ENCODE results near the gene UNKL.

UNKL gene

DNA sequence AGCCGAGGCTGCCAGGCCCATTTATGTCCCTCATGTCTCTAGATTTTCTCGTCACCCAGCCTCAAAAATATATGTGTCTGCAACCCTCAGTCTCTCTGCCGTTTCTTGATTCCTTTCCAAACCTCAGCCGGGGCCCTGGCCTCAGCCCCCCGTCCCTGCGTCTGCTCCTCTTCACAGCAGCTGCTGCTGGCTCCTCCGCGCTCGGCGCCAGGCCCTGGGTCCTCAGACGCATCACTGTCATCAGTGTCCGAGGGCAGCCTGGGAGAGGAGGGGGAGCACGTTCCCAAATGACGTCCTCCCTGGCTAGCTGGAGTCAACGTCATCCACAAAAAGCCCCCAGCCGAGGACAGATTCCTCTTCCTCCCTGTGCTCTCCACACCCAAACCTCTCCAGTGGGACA, 65.2 kb downstream of the UNKL start:
- DNase-seq: no peak

DNA sequence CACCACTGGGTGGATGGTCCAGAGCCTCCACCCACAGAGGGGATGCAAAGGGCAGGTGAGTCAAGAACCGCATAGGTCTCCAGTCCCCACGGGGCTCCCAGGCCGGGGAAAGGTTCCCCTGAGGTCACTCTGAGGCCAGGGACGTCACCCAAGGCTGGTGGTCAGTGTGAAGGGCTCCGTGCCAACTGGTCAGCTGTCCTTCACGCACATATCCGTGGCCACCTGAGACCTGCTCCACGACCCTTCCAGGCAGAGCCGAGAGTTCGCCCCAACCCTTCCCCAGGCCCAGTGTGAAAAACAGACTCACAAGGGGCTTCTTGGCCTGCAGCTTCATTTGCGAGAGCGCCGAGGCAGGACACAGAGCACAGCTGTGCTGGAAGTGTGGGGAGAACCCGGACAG, 65.6 kb downstream of the UNKL start:
- no peak for DNase-seq

DNA sequence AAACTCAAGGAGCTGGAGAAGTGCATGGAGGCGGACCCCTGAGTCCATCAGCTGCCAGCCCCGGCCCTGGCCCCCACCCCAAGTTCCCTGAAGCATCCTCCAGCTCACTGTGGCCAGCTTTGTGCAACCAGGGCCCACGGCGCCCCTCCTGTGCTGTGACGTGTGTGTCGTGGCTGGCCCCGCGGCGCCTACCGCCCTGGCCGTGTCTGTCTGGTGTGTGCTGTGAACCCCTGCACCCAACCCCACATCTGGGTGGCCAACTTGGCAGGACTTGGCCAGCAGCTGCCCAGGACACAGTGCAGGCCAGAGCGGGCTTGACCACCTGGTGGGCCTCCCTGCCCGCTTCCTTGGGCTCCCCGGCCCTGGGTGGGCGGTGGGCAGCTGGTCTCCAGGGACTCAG, 66.1 kb downstream of the UNKL start:
- no peak for DNase-seq

DNA sequence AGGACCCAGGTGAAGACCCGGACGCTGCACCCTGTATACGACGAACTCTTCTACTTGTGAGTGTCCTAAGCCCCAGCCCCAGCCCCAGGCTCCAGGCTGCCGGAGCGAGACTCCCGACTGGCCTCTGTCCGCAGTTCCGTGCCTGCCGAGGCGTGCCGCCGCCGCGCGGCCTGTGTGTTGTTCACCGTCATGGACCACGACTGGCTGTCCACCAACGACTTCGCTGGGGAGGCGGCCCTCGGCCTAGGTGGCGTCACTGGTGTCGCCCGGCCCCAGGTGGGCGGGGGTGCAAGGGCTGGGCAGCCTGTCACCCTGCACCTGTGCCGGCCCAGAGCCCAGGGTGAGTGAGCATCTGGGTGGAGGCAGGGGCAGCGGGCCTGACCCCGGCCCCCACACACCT, 66.5 kb downstream of the UNKL start:
- no peak for DNase-seq

DNA sequence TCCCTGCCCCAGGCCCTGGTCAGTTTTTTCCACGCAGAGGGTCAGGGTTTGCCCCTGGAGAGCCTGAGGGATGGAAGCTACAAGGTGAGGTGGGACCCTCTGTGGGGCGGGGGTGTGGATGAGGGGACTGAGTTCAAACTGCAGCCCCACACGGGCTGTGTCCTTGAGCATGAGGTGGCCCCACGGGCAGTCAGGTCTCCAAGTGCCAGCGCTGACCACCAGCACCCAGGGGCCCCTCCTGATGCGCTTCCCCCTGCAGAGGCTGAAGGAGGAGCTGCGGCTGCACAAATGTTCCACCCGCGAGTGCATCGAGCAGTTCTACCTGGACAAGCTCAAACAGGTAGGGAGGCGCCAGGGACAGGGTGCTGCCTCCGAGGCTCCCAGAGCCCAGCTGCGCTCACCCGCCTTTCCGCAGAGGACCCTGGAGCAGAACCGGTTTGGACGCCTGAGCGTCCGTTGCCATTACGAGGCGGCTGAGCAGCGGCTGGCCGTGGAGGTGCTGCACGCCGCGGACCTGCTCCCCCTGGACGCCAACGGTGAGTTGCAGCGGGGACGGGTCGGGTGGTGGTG, 67.1 kb downstream of the UNKL start:
- no peak for DNase-seq

DNA sequence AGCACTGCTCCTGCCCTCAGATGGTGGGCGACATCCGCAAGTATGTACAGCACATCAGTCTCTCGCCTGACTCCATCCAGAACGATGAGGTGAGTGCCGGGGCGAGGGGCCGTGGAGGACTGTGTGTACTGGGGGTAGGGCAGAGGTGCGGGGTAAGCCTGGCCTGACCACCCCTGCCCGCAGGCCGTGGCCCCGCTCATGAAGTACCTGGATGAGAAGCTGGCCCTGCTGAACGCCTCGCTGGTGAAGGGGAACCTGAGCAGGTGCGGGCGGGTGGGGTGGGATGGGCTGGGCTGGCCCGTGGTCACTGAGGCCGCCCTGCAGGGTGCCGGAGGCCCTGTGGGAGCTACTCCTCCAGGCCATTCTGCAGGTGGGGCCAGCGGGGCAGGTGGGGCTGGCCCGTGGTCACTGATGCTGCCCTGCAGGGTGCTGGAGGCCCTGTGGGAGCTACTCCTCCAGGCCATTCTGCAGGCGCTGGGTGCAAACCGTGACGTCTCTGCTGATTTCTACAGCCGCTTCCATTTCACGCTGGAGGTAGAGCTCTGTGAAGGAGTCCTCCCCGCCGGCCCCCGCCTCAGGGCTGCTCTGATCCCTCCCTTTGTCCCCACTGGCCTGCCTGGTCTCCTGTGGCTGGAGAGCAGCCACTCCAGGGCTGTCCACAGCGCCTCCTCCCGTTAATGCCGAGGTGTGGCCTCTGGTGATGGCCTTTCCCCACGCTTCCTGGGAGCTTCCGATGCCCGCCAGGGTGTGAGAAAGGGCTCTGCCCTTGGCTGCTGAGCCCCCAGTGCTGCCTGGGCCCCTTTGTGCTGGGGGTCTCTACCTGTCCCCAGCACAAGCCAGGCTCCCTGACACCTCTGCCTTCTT, 67.8 kb downstream of the UNKL start:
- DNase-seq: no peak

DNA sequence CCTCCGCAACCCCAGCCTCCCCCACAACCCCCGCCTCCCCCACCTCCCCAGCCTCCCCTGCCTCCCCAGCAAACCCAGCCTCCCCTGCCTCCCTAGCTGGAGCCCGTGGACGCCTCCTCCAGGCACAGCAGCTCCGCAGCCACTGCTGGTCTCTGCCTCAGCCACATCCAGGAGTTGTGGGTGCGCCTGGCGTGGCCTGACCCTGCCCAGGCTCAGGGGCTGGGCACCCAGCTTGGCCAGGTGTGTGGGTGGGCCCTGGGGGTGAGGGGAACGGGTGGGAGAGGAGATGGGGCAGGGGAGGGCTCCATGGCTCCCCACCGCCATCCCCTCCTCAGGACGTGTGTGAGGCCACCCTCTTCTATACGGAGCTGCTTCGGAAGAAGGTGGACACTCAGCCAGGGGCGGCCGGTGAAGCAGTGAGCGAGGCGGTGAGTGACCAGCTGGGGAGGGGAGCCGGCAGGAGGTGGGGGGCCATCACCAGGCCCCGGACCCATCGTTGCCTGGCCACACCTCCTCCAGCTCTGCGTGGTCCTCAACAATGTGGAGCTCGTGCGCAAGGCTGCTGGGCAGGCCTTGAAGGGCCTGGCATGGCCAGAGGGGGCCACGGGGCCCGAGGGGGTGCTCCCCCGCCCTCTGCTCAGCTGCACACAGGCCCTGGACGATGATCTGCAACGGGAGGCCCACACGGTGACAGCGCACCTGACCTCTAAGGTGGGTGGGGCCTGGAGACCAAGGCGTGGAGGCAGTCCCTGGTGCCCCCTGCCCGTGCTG, 68.7 kb downstream of the UNKL start:
- no peak for DNase-seq

DNA sequence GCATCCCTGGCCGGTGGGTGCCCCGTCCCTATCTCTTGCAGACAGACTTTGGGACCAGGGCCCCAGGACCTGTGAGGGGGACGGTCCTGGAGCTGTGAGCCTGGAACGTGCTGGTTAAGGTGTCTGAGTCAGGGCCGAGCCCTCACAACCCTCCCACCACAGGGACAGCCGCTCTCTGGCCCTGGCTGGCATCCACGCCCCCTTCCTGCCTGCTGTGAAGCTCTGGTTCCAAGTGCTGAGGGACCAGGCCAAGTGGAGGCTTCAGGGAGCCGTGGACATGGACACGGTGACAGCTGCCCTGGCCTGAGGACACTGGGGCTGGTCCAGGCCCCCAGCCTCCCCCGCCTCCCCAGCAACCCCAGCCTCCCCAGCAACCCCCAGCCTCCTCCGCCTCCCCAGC, 69.4 kb downstream of the UNKL start:
- DNase-seq: no peak

DNA sequence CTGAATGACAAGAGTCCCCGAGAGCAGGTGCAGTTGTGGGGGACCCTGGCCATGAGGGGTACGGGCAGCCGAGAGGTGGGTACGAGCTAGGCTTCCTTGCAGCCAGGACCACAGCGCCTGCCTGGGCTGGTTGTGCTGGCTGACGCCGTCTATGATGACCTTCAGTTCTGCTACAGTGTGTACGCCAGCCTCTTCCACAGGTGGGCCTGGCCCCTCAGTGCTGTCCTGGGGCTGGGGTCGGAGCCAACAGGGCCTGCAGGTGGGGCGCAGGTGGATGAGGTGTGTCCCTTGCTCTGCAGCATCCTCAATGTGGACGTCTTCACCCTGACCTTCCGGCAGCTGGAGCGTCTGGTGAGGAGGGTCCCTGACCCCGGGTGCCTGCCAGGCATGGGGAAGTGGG, 70.0 kb downstream of the UNKL start:
- no peak for DNase-seq

DNA sequence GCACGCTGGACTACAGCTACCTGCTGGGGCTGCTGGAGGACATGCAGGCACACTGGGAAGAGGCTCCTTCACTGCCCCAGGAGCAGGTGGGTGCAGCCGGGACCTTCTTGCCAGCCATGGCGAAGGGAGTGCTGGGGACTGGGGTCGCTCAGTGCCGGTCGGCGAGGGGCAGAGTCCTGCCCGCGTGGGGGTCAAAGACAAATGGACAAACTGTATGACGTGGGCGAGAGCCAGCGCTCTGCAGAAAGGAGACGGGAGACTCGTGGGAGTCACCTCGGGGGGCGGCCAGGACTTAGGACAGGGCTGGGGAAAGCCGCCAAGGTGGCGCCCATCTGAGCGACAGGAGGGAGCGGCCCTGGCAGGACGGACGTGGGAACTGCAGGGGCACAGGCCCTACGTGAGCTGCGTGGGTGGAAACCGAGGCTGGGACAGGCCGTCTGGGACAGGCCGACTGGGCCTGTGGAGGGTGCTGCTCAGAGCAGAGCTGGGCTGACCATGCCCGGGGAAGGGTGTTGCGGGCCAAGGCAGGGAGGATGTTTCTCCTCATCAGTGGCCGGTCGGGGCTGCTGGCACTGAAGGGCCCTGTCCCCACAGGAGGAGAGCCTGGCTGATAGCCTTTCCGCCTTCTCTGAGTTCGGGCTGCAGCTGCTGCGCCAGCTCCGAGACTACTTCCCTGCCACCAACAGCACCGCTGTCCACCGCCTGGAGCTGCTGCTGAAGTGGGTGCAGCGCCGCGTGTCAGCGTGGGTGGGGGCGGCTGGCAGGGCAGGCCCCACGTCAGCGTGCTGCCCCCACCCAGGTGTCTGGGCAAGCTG, 70.9 kb downstream of the UNKL start:
- DNase-seq: no peak

DNA sequence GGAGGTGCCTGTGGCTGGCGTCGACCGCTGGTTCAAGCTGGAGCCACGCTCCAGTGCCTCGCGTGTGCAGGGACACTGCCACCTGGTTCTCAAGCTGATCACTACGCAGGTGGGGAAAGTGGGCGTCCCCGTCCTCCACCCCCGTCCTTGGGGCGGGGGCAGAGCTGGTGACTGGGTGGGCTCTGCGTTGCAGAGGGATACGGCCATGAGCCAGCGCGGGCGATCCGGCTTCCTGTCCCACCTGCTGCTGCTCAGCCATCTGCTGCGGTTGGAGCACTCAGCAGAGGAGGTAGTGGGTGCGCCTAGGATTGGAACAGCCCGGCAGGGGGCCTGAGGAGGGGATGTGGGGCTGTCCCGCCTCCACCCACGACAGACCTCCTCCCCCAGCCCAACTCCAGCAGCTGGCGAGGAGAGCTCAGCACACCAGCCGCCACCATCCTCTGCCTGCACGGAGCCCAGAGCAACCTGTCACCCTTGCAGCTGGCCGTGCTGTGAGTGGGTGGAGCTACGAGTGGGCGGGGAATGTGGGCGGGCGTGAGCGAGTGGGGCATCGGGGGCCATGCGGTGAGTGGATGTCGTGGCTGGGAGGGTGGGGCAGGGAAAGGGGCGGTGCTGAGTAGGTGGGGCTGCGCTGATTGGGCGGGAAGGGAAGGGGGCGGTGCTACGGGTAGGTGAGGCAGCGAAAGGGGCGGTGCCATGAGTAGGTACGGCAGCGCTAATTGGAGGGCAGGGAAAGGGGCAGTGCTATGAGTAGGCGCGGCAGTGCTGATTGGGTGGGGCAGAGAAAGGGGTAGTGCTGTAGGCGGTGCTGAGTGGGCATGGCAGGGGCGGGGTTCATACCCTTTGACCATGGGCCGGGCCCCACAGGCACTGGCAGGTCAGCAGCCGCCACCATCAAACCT, 71.7 kb downstream of the UNKL start:
- peak; percentile 99 for DNase-seq

DNA sequence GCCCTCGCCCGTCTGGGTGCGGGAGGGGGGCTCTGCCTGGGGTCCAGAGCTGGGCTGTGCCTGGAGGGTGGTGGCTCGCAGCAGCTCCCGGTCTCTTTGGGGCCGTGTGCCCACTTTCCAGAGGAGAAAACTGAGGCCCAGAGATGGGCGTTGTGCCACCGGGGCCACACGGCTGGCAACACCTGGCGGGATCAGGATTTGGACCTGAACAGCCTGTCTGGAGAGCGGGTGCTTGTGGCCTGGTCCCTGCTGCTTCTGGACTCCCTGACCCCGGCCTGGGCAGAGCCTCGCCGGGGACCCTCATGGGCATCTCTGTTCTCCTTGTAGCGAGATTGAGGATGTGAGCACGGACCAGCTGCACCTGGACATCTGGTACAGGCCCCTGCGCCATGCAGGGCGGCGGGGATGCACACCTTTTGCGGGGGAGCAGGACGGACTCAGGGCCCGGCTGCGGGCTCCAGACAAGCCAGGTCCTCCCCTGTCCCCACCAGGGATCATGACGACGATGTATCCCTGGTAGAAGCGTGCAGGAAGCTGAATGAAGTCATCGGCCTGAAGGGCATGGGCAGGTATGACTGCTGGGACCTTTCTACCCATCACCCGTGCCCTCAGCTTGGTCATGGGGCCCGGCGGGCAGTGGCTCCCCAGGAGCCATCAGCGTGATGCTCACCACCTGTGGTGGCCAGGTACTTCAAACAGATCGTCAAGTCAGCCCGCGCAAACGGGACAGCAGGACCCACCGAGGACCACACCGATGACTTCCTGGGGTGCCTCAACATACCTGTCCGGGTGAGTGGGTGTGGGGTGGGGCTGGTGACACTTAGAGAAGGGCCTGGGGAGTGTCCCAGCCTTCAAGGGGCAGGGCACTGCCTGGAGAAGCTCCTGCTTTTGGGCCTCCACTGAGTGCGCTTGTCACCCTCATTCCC, 72.7 kb downstream of the UNKL start:
- DNase-seq: no peak

DNA sequence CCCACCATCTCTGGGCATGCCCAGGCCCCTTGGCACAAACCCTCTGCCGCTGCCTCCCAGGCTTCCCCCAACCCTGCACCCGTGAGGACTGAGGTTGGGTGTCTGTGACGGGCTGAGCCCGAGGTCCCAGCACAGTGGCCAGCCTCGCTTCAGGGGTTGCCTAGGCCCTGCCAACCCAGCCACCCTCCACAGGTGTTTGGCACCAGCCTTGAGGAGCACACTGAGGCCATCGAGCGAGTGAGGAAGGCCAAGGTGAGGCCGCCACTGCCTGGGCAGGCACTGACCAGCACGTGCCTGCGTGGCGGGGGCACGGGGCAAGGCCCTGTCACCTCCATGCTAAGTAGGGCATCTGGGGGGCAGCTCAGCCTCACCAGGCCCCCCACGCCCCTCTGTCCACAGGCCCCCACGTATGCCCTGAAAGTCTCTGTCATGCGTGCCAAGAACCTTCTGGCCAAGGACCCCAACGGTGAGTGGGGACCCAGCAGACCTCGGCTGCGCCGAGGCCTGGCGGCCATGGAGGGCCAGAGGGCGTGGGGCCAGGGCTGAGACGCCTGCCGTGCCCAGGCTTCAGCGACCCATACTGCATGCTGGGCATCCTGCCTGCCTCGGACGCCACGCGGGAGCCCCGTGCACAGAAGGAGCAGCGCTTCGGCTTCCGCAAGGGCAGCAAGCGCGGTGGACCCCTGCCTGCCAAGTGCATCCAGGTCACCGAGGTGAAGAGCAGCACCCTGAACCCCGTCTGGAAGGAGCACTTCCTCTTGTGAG, 73.6 kb downstream of the UNKL start:
- no peak for DNase-seq

DNA sequence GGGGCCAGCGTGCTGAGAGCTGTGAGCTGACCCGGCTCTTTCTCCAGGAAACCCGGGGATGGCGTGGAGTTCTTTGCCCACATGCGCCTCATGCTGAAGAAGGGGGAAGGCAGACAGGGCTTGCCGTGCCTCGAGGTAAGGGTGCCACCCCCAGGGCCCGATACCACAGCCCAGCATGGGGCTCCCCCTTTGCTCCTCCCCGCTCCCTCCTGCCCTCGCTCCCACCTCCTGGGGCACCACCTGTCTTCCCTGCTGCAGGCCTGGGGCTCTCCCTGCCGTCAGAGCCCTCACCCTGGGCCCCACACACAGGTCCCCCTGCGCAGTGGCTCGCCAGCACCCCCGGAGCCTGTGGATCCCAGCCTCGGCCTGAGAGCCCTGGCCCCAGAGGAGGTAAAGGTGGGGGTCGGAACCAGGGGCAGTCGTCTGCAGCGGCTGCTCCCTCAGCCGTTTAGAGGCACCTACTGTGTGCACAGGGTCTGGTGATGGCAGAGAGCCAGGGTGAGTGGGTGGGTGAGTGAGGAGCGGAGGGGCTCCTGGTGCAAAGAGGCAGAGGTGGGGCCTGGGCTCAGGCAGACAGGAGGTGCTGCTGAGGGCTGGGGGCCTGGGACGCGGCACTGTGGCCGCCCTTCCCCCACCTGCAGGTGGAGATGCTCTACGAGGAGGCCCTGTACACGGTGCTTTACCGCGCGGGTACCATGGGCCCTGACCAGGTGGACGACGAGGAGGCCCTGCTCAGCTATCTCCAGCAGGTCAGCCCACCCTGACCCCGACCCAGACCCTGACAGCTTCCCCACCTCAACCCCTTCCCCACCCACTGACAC, 75.4 kb downstream of the UNKL start:
- DNase-seq: no peak

DNA sequence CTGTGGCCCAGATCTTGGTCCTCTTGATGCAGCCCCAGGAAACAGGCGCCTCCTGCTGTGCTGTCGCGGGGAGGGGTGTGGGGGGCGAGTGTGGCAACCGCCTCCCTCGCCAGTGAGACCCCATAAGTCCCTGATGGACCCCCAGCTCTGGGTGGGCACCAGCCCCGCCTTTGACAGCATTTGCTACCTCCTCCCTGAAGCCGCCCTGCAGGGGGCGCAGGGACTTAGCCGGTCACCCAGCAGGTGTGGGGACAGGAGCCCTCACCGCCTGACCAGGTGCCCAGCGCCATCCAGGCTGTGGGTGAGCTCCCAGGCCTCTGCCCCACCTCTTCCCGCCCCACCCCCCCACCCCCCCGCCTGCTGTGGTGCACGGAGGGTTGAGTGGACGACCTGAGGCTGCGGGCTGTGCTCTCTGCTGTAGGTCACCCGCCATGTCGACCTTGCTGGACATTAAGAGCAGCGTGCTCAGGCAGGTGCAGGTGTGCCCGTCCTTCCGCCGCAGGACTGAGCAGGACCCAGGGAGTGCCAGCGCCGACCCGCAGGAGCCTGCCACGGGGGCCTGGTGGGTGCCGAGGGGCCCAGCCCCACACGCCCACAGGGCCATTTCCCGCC, 76.3 kb downstream of the UNKL start:
- no peak for DNase-seq

DNA sequence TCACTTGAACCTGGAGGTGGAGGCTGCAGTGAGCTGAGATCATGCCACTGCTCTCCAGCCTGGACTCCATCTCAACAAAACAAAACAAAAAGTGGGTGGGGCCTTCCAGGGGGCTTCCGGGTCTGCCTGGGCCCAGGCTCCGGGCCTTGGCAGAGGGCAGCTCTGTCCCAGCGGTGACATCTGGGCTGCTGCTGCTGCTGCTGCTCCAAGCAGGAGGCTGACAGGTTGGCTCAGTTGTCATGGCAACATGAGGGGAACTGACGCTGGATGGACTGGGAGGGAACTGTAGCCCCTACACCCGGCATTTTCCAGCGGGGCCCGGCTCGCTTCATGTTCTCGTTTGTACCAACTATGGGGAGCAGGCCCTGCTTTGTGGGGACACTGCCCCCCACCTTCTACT, 77.0 kb downstream of the UNKL start:
- DNase-seq: no peak

DNA sequence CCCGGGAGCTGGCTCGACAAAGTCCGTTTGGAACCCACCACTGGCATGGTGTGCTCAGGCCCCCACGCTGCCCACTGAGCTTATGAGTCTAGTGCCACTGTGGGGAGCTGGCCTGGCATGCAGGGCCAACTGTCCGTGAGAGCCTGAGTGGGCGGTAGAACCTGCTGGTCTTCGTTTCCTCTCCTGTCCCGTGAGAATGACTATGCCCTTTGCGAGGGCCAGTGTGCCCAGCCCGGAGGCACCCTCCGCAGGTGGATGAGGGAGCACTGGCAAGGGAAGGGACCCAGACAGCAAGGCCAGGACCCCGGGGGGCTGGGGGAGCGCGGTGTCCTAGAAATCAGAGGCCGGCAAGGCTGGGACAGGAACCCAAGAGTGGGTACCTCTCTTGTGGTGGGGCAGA, 77.9 kb downstream of the UNKL start:
- DNase-seq: no peak

DNA sequence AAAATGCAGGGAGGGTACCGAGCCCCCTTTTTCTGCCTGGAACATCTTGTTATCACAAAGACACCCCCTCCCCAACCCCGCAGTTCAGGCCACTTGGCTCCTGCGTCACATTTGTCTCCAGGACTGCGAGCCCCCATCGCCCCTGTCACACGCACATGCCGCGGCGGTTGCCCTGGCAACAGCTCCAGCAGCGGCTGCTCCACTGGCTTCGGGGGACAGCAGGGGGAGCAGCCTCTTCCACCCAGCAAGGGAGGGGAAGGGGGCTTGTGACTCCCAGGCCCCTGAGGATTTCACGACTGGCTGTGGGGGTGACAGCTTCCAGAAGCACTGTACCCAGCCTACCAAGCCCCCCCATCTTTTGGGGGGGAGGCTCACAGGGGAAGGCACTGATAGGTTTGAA, 78.5 kb downstream of the UNKL start:
- no peak for DNase-seq

Data from CD4-positive, alpha-beta T cell treated with Interleukin-10 for 1 hour (primary cell).